NCI-H2171 (cell line): ENCODE measurements around the gene MATR3.
"Not testable (repeated sequence)": the region's sequence is repeated elsewhere in the genome, so short reads cannot be mapped to it uniquely, and the experiment has no call there.

Source experiments
- DNase-seq: peaks from one replicate; lab custom pipeline; 2025; lab: John Stamatoyannopoulos, UW

The MATR3 gene

GRCh38 chr5:139347863-139348262 is 54.3 kb downstream of the MATR3 start:
- not testable (repeated sequence) for DNase-seq

DNA sequence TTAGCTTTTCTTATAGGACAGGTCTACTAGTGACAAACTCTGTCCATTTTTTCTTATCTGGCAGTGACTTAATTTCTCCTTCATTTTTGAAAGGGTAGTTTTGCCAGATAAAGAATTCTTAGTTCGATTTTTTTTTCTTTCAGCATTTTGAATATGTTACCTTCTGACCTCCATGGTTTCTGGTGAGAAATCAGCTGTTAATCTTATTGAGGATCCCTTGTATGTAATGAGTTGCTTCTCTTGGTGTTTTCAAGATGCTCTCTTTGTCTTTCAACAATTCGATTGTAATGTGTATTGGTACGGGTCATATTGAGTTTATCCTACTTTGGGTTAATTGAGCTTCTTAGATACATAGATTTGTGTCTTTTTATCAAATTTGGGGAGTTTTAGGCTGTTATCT is 60.6 kb downstream of the MATR3 start:
- DNase-seq = no peak

- DNase-seq = not testable (repeated sequence)
Measured at GRCh38 chr5:139355900-139356299, 62.4 kb downstream of the MATR3 start.

- no peak for DNase-seq
Measured at GRCh38 chr5:139358064-139358463, 64.5 kb downstream of the MATR3 start.

GRCh38 chr5:139360384-139360783 is 66.8 kb downstream of the MATR3 start:
- DNase-seq = no peak

- DNase-seq = no peak
Measured at GRCh38 chr5:139361835-139362429, 68.4 kb downstream of the MATR3 start.

- no peak for DNase-seq
Measured at GRCh38 chr5:139363937-139364336, 70.4 kb downstream of the MATR3 start.

DNA sequence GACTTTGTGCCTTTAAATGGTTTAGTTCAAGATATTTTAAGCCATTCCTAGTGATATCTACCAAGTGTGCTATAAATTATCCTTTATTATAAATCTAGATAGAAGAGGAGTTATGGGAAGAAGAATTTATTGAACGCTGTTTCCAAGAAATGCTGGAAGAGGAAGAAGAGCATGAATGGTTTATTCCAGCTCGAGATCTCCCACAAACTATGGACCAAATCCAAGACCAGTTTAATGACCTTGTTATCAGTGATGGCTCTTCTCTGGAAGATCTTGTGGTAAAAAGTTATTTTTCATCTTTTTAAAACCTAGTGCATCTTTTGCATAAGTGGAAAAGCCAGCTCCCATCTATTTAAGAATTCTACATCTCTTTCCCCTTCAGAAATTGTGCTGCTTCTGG is 70.9 kb downstream of the MATR3 start:
- DNase-seq = no peak

DNA sequence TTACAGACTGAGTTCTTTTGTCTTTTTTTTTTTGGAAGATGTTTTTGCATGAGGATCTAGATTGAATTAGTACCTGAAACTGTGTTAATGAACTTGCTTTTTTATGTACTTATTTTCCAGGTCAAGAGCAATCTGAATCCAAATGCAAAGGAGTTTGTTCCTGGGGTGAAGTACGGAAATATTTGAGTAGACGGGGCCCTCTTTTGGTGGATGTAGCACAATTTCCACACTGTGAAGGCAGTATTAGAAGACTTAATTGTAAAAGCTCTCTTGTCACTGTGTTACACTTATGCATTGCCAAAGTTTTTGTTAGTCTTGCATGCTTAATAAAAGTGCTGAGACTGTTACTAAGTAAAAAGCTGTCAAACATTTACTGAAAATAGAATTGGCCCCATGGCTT is 75.1 kb downstream of the MATR3 start:
- DNase-seq = no peak

- DNase-seq = no peak
Measured at GRCh38 chr5:139369181-139369580, 75.6 kb downstream of the MATR3 start.

DNA sequence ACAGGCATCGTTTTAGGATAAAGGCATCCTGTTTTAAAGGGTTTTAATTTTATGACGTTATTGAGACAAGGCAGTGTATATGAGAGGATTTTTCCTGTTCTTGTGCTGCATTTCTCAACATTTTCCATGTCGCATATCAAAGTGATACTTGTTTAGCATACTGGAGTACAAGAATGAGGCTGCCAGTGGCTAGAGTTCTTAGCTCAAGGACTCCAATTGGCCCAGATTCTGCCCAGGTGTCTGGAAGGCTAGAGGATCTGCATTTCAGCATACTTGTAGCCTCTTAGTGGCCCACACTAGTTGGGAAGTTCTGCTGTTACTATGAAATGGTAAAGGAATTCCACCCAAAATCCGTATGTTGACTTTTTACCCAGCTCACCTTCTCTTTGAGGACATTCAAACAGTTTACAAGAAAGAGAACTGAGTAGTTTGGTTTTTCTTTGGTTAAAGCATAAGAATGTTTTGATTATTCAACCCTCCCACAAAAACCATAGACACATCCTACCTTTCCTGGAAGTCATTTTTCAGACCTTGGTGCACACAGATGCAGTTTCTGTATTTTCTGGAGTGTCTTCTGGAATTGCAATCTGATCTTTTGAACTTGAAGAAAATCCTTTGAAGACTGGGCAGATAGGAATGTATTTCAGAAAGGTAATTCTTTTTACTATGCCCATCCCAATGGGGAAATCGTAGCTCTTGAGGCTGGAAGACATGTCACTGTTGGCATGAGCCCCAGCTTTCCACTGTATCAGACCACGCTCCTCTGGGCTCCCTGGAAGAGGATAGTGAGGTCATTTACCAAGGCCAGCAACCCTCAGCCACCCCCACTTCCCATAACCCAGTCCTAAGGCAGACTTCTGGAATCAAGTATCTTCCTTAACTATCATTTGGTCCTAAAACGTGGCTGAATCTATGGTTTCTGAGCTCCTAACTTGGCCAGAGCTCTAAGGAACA is 78.2 kb downstream of the MATR3 start:
- no peak for DNase-seq

DNA sequence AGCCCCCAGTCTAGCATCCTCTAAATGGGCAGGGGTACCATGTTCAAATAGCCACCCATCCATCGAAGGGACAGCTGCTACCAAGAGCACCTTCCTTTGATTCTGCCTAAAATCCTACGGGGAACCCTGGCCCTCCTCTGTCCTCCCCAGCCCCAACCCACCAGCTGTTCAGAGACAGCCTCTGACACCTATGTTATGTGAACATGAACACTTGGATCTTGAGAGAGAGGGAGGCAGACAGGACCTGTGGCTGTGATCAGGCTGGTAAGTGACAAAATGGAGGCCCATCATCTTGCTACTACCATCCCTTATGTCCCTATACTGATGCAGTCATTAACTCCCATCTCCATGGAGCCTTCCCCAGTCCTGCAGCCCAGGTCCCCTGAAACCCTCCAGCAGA is 81.4 kb downstream of the MATR3 start:
- DNase-seq = no peak

- no peak for DNase-seq
Measured at GRCh38 chr5:139376364-139376763, 82.8 kb downstream of the MATR3 start.

- DNase-seq = no peak
Measured at GRCh38 chr5:139377226-139377625, 83.7 kb downstream of the MATR3 start.

DNA sequence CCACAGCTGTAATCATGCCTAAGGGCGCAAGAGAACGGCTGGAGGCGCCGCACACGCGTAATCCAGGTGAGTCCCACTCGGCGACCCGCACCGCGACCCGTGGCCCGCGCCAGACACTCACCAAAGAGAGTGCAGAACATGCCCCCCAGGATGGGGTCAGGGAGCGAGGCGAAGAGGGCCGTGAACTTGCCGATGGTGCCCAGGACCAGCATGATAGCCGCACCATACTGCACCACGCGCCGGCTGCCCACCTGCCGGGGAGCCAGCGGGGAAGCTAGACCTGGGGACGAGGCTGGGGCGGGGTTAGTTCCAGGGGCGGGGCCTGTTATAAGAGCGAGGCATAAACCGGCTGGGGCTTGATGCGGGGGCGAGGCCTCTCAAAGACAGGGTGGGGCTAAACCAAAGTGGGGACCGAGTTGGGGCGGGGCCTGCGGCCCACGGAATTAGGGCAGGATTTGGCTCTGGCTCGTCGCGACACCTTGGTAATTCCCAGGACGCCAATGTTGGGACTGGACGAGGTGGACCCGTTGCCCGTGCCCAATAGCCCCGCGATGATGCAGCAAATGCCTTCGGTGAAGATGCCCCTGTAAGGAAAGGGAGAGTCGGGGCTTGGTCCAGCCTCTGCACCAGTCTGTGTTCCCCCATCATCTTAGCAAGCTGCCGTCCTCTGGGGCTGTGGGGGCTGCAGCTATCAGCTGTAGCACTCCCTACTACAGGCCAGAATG is 84.7 kb downstream of the MATR3 start:
- DNase-seq = no peak

GRCh38 chr5:139378941-139379361 is 85.4 kb downstream of the MATR3 start:
- DNase-seq = no peak

DNA sequence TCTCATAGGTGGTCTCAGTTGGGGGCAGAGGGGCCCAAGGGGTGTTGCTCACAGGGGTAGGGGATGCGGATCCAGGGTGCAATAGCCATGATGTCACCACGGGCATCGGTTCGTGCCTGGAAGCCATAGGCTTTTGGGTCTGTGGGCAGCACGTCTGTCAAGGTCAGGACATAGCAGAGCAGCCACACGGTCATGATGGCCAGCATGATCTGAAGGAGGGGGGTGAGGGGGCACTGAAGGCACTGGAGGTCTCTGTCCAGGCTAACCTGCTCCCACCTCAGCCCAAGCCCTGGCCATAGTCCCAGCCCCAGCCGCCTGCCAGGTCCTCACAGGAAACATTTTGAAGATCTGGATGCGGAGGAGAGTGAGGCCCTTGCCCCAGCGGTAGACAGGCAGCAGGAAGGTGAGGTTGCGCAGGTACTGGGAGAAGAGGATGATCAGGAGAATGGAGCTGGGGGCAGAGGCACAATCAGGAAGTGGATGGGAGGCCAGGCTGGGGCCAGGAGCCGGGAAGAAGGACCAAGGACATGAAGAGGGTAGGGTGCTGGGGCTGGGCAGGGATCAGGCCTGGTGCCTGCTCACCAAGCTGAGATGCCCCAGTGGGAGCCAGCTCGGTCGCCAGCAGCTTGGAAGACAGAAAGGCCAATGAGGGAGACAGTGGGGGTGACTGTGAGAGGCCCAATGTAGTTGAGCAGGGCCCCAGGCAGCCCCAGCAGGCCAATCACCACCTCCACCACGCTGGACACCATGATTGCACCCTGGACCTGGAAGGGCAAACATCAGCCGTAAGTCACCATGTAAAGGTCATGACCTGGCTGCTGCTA is 86.3 kb downstream of the MATR3 start:
- no peak for DNase-seq
